GM04504 (cell line): ENCODE results near the gene SPATS2.
A peak's percentile ranks its signal among the peaks of the same experiment; 100 is the strongest.

ENCODE experiments used
- DNase-seq: peaks from one replicate; pipeline ENCODE4 v3.0.0-alpha.2; 2012; ENCODE audit warnings: low read depth

SPATS2 gene

DNA sequence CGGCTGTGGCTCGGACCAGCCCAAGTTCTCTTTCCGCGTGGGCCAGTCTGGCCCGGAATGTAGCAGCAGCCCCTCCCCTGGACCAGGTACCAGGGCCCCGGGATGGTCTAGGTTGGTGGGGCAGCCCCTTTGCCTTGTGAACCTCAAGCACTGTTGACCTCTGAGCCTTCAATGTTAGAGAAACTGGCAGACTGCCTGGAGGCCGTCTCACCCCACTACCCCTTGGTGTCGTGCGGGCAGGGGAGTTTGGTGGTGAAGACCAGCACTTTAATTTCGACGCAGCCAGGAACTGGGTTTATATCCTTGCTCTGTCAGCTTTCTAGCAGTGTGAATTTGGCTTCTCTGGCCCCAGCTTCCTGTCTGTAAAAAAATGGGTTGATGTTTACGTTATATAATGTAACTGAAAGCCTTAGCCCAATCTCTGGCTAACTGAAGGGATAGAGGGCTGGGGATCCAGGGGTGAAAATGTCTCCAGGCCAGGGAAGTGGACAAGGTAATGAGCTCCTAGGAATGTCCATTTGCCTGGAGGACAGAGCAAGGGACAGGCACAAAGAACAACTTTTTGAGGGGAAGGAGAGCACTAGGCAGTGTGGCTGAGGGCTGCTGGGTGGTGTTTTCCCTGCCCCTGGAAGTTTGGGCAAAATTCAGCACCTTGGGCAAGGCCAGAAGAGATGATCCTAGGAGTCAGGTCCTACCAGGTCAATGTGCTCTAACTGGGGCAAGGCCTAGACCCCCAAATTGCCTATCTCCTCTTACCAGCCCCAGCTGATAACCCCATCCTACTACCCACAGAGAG is 189.3 kb downstream of the SPATS2 start:
- DNase-seq: no peak

DNA sequence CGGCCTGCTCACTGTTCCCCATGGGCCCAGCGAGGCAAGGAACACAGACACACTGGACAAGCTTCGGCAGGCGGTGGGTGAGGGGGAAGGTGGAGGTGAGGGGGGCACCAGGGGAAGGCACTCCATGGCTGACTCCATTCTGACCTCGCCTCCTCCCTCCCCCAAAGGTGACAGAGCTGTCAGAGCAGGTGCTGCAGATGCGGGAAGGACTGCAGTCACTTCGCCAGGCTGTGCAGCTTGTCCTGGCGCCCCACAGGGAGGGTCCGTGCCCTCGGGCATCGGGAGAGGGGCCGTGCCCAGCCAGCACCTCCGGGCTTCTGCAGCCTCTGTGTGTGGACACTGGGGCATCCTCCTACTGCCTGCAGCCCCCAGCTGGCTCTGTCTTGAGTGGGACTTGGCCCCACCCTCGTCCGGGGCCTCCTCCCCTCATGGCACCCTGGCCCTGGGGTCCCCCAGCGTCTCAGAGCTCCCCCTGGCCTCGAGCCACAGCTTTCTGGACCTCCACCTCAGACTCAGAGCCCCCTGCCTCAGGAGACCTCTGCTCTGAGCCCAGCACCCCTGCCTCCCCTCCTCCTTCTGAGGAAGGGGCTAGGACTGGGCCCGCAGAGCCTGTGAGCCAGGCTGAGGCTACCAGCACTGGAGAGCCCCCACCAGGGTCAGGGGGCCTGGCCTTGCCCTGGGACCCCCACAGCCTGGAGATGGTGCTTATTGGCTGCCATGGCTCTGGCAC is 190.1 kb downstream of the SPATS2 start:
- no peak for DNase-seq

DNA sequence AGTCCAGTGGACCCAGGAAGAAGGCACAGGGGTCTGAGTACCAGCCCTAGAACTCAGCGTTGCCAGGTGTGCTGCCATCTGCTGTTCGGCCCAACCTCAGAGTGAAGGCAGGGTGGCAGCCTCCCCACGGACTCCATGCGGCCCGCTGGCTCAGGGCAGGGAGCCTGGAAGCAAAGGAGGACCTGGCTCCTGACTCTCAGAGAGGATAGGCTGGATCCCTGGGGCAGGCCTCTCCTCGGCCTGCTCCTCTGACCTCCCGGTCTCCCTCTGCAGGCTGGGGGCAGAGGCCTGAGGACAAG is 190.6 kb downstream of the SPATS2 start:
- no peak for DNase-seq

DNA sequence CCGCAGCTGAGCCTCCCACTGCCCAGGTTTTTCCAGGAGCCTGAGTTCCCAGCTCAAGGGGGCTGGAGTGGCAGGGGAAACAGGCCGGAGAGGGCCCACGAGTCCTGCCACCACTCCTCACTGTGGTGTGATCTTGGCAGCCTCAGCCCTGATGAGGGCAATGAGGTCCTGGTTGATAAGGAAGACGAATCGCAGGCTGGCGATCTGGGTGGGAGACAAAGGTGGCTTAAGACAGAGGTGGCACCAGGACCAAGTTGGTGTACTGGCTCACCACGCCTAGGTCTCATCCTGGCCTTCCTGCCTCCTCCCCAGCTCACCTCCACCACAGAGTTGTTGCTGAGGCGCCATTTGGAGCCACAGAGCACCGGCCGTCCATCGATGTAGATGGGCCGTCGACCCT is 191.3 kb downstream of the SPATS2 start:
- no peak for DNase-seq

DNA sequence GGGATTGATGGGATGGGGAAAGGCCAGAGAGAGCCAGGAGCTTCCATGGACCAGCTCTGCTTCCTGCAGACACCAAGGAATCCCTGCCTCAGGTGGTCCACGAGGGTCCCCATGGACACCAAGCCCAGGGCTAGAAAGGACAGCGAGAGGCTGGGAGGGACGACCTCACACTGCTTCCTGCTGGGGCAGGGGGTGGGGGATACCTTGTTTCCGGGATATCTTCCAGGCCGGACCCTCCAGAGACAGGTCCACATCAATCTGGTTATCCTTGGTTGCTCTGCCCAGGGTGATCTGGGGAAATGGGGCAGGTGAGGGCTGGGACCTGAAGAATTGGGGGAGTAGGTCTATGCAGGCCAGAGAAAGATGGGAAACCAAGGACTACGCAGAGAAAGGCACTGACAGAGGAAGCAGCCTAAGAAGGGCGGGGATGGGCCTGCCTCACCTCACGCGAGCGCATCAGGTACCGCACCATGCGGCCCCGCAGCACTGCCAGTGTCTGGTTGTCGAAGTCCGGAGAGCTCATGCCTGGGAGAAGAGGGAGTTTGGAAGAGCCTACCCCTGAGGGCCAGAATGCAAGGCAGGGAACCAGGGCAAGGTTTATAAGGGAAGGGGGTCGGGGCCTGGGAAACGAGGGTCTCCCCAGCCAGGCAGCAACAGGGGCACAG is 191.9 kb downstream of the SPATS2 start:
- no peak for DNase-seq

DNA sequence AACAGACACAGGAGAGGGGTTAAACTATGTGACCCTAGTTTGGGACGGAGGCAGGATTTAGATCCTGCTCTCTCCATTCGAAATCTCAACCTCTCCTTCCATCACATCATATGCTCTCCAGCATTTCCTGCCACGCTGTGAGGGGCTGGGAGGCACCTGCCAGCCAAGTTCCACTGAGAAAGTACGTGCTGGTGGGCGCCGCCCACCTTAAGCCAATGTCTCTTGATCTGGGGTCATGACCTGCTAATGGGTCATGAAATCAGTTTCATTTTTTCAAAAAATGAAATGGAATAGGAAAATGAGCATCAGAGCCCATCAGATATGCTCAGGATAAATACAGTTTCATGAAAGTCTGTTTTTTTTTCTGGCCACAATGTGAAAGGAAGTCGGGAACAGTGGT is 193.4 kb downstream of the SPATS2 start:
- no peak for DNase-seq

DNA sequence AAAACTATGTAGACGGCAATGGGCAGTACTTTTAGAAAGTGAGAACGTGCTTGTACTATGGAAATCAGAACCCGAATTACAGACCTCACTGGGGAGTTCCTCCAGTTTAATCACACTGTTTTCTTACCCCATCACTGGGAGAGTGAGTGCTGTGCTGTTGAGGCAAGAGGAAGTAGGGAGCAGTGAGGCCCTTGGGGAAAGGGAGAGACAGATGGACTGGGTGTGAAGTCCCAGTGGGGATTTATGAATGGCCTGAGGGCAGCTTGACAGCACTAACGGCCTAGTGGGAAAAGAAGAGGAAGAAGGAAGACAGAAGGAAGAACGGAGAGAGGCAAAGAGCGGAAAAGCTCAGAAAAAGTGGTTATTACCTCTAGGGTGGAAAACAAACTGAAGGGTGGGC is 195.0 kb downstream of the SPATS2 start:
- no peak for DNase-seq

DNA sequence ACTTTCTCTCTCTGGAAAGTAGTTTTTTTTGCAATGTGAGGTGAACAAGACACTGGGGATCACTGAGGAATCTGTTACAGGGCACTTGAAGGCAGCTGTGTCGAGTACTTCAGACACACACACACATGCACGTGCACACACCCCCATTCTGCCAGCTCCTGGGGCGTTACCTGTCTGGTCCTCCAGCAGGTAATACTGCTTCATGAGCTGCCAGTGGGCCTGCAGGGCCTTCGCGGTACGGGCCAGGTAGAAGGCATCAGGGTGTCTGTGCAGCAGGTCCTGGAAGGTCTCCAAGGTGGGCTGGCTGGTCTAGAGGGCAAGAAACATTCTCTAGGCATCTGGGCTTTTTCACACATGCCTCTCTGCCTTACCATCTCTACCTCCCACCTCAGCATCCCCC is 195.6 kb downstream of the SPATS2 start:
- DNase-seq: no peak

DNA sequence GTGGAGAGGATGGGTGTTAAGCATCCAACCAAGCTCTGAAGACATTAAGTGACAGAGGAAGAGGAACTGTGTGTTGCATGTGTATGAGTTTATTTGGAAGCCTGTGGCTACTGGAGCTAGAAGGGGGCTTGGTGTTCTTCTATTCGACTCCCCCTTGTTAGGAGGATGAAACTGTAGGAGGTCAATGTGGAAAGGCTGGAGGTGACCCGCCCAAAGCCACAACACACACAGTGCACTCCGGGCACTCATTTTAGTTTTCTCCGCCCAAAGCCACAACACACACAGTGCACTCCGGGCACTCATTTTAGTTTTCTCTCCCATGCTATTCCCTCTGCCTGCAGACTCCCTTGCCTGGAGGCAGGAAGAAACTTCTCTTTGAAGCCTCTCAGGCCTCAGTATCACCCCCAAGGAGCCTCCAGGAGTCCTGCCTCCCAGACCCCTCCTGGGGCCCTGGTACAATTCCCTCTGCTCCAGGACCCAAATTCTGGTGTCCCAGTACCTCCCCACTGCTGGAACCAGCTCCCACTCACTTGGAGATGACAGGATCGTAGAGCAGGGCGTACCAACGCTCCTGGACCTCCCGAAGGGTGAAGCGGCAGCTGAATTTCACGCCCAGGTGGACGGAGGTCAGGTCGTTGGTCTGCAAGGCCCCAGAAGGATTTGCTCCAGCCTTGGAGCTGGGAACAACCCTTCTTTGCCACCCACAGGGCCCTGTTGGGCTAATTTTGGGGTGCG is 196.9 kb downstream of the SPATS2 start:
- DNase-seq: no peak

DNA sequence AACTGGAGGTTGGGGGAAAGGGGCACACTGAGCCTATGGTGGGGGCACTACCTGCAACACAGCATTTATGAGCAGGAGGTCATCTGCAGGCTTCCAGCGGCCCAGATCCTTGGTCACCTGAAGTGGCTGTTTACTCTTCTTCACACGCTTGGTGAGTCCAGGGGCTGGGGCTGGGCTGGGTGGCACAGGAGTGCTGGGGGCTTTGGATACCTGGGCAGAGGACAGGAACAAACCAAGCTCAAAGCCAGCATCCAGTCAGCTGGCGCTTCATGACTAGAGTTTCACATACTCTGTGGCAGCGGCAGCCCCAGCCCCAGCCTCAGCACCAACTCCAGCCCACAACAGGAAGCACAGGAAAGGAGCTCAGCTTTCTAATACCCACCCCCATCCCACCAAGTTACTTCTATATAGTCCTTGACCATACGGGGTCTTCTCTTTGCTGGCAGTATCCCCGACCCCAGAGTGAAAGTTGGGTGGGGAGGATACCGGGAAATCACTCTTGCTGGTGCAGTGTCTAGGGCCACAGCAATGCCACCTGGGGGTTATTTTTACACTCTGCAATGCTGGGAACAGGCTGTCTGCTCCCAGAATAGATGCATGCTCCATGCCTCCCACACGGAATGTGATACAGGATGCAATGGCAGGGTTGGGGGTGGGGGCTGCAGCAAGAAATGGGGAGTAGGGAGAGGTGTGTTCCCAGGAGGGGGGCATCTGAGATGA is 197.6 kb downstream of the SPATS2 start:
- DNase-seq: no peak

DNA sequence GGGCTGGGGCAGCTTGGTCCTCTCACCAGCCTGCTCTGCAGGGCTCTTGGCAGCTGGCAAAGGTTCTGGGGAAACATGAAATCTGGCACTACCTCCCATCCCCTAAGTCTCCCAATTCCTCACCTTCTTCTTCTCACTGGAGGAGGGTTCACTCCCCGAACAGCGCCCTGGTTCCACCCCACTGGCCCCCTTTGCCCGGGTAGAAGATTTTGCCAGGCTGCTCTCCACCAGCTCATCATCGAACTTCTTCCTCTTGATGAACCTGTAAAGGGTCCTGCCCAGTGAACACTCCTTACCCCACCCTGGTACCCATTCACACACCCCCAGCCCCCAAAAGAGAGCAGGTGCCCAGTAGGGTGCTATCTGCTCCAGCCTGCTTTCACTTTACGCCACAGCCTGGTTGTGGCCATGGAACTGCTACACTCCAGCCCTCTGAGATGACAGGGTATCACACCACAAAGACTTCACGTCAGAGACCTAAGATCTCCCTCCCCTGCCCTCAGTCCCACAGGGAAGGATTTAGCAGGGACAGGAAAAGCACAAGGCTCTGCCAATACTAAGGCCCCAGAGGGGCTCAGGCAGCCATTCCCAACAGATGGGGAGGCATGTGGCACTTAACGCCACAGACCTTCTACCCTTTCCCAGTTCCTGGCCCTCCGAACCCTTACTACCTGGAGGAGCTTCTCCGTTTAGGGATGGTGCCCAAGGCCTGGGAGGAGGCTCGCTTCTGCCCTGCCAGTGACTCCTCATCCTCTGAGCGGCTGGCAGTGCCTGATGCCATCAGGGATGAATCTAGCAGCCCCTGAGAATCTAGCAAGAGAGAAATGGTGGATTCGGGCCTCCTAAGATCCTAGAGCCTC is 198.4 kb downstream of the SPATS2 start:
- no peak for DNase-seq

DNA sequence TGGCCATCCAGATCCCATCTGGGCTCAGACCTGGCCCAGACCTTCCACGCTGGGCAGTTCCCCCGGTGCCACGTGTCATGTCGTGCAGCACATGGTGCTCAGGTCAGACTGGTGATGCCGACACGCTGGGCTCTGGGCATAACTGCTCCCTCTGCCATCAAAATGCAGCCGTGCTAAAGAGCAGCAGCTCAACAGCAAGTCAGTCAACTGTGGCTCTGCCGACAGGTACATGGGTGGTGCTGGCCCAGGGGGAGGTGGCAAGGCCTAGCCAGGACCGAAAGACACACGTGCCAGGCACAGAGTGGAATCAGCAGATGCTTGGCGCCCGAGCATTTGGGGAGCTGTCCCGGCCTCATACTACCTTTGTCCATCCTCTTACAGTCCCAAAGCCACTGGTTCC is 199.1 kb downstream of the SPATS2 start:
- no peak for DNase-seq

DNA sequence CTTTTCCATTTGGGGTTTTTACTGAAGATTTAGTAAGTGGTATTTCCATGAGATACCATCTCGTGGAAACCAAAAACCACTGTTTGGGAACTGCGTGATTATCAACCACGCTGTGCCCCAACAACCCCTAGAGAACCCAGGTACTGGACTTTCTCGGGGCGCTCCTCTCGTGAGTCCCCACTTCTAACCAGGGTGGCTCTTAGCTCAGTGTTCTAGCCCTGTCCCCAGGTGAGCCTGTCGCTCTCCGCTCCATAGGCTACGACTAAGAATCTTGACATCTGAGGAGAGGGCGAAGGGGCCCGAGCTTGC is 200.0 kb downstream of the SPATS2 start:
- no peak for DNase-seq

DNA sequence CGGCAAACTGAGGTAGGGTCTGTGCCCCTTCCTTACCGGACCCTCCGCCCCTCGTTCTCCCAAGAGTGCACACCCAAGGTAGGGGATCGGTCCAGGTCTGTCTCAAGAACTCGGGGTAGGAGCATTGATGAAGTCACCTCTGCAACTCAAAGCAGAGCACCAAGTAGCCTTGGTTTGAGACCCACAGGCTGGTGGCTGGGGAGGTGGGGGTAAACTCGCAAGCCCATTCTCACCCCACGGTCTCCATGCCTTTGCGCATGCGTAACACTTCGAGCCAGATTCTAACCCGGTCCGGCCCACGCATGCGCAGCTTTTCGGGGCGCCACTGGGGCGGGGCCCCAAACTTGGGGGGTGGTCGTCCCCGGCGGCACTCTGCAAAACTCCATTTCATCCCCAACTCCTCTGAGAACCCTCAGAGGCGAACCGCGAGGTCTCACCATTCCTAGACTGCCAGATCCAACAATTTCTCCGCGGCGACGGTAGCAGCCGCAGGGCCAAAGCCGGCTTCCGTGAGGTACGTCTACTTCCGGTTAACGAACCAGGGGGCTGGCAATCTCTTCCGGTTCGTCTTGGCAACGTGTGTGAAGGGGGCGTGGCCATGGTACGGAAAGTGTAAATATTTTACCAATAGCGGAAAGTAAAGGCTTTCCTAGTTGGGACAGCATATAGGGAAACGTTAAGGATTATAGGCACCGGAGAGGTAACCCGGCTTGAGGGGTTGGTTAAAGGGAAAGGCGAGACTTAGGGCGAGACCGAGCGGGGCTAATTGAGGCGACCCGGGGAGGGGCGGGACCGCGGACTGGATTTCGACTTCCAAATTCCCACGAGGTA is 200.6 kb downstream of the SPATS2 start, which contains the start of gene MCRS1:
MCRS1 (minus strand) TSS at position 532 of the 831 bp plus-strand sequence. CDS start 1,411 bp downstream, outside the sequence.
- peak; percentile 71 for DNase-seq

DNA sequence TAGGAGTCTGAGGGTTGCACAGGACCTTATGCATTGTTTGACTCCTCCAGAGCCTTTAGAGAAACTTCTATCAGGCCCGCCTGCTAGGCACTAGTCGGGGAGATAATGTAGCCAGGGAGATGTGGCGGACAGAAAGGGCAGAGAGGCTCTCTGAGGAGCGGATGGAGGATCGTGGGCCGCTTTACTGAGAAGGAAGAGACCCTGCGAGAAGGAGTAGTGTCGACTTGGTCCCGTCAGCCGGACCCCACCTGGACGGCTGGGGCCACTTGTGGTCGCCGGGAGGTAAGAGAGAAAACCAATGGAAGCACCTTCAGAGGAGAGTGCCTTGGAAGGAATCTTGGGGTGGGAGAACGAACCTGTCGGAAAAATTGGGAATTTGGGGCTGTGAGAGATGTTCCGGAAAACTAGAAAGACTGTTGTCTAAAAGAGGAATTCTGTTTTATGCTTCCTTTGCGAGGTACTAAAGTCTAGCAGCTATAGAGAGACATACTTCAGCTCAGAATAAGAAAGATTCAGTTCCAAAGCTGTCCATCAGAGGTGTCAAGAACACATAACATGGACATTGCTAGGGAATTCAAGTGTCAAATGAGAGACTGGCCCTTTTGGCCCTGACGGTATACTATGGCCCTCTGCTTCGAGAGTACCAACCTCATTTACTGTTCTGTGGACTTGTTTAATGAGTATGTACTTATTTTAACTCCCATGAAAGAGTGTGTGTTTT is 201.3 kb downstream of the SPATS2 start:
- DNase-seq: no peak
